GM12878 (cell line): ENCODE data around the gene TAF9. TPM values are rescaled to one million over a fixed set of nuclear protein-coding genes. Genes with fewer than 3 reads are reported as not detected.
A peak's percentile ranks its signal among the peaks of the same experiment; 100 is the strongest.

Experiments
- ASH2L ChIP-seq: fragments of 300-600, 200-600 bp; sonication (generic); IDR thresholded peaks from 2 replicates; pipeline ENCODE4 v1.6.1; 2017; ENCODE audit warnings: low read depth, mild to moderate bottlenecking, borderline replicate concordance
- BCL11A ChIP-seq: IDR thresholded peaks from 2 replicates; pipeline ENCODE4 v1.6.1; 2011; ENCODE audit warnings: low read depth, low read length
- DPF2 ChIP-seq: fragments of 450-650 bp; IDR thresholded peaks from 2 replicates; pipeline ENCODE4 v1.6.1; 2017; ENCODE audit warnings: mild to moderate bottlenecking
- EED ChIP-seq: sonication (generic); IDR thresholded peaks from 2 replicates; pipeline ENCODE4 v1.6.1; 2016; ENCODE audit warnings: antibody characterized with exemption, low read depth
- EGR1 ChIP-seq, 2 experiments: IDR thresholded peaks; 1 replicate in 1 of 2; 2 replicates in 1 of 2; pipeline ENCODE4 v1.6.1; 2011 to 2012; ENCODE audit warnings: low read depth in 2 of 2, low read length in 2 of 2, borderline replicate concordance in 1 of 2, mild to moderate bottlenecking in 1 of 2, moderate library complexity in 1 of 2
- EP300 ChIP-seq, 2 experiments: fragments of 150-350 bp in 1 of 2; IDR thresholded peaks; 2 replicates each; pipeline ENCODE4 v1.6.1; 2011 to 2012; ENCODE audit warnings: low read depth in 2 of 2, low read length in 2 of 2, borderline replicate concordance in 1 of 2, improper control_type of control experiment in 1 of 2, inconsistent platforms in 1 of 2; ENCODE audit not compliant: control insufficient read depth in 1 of 2
- FOXM1 ChIP-seq: IDR thresholded peaks from 2 replicates; pipeline ENCODE4 v1.6.1; 2012; ENCODE audit warnings: low read depth, mild to moderate bottlenecking, inconsistent platforms, low read length, moderate library complexity
- JUNB ChIP-seq: IDR thresholded peaks from 2 replicates; pipeline ENCODE4 v1.6.1; 2016; ENCODE audit warnings: antibody characterized with exemption, mild to moderate bottlenecking
- NKRF ChIP-seq: fragments of 450-650 bp; conservative IDR thresholded peaks from 2 replicates; pipeline ENCODE4 v1.6.1; 2017; ENCODE audit warnings: mild to moderate bottlenecking, moderate library complexity
- PBX3 ChIP-seq: IDR thresholded peaks from 2 replicates; pipeline ENCODE4 v1.6.1; 2011; ENCODE audit warnings: mild to moderate bottlenecking, low read depth, low read length, moderate library complexity; ENCODE audit not compliant: insufficient replicate concordance
- RCOR1 ChIP-seq: conservative IDR thresholded peaks from 2 replicates; pipeline ENCODE4 v1.6.1; 2012; ENCODE audit warnings: low read depth, low read length, improper control_type of control experiment
- SKIL ChIP-seq: fragments of 450-650 bp; IDR thresholded peaks from 2 replicates; pipeline ENCODE4 v1.6.1; 2017; ENCODE audit warnings: mild to moderate bottlenecking, low read depth, inconsistent platforms; ENCODE audit not compliant: poor library complexity, severe bottlenecking
- SPI1 ChIP-seq: IDR thresholded peaks from 2 replicates; pipeline ENCODE4 v1.6.1; 2011; ENCODE audit warnings: low read depth, mild to moderate bottlenecking, low read length, moderate library complexity, borderline replicate concordance; ENCODE audit not compliant: insufficient read depth
- TAF1 ChIP-seq: IDR thresholded peaks from 2 replicates; pipeline ENCODE4 v1.6.1; 2011; ENCODE audit warnings: mild to moderate bottlenecking, low read depth, low read length, borderline replicate concordance
- TARDBP ChIP-seq: IDR thresholded peaks from 2 replicates; pipeline ENCODE4 v1.6.1; 2016; ENCODE audit warnings: borderline replicate concordance
- ZNF592 ChIP-seq: fragments of 450-650 bp; IDR thresholded peaks from 2 replicates; pipeline ENCODE4 v1.6.1; 2017; ENCODE audit warnings: mild to moderate bottlenecking, moderate library complexity
- ZNF622 ChIP-seq: fragments of 450-650 bp; IDR thresholded peaks from 2 replicates; pipeline ENCODE4 v1.6.1; 2017; ENCODE audit warnings: mild to moderate bottlenecking, inconsistent platforms
- ZSCAN29 ChIP-seq: fragments of 450-650 bp; IDR thresholded peaks from 2 replicates; pipeline ENCODE4 v1.6.1; 2017; ENCODE audit warnings: mild to moderate bottlenecking, moderate library complexity
- polyA plus RNA-seq, 11 experiments: library from polyadenylated mRNA; depleted of rRNA in 4 of 11; unstranded in 6 of 11; stranded (reverse) in 5 of 11; fragments of >200 nt; fragmentation: Nextera tagmentation in 4 of 11; fragmentation: Illumina TruSeq in 1 of 11; extraction: Ambion mirVana in 4 of 11; extraction: Trizol in 1 of 11; gene quantifications; 1 replicate in 1 of 11; 2 replicates in 10 of 11; pipeline versions ENCODE4 v1.2.1 to v1.2.3, GENCODE V29; 2011 to 2016; ENCODE audit warnings: inconsistent platforms in 2 of 11, missing spikeins in 2 of 11, low read depth in 1 of 11
- total RNA-seq, 4 experiments: library from RNA; depleted of rRNA in 3 of 4; stranded (reverse); fragments of >200 nt in 3 of 4; fragmentation: Illumina TruSeq in 1 of 4; extraction: Trizol in 1 of 4; gene quantifications; 2 replicates each; pipeline versions ENCODE4 v1.2.1 to v1.2.3, GENCODE V29; 2013 to 2021
- TF ChIP-seq, protein P1 (sequence below): fragments of 450-650 bp; IDR thresholded peaks from 2 replicates; pipeline ENCODE4 v1.6.1; 2014; ENCODE audit warnings: mild to moderate bottlenecking

Gene TAF9
- total and polyA plus RNA-seq, 10 of the 15 experiments (the other 5 are each of a cell fraction or from before 2014, with no cell fraction given), result 64.4 to 318 (median 150) TPM

- TF ChIP-seq EGR1 (IDR thresholded peaks at IDR 0.05; ENCODE audit: borderline replicate concordance in 1 of 2, low read depth in 2 of 2, low read length in 2 of 2), result no peak
- TF ChIP-seq ZNF622, result no peak
- TF ChIP-seq TAF1, result peak; percentile 20; the same call in 1 of the 2 replicates
- peak; percentile 71 for TF ChIP-seq FOXM1
- no peak for TF ChIP-seq SKIL
- 0 out of 2 replicates have a peak, but pooled peaks have one; percentile 36 for TF ChIP-seq EED
- peak; percentile 28; the same call in 1 of the 2 replicates for TF ChIP-seq ASH2L
- TF ChIP-seq, protein P1, sequence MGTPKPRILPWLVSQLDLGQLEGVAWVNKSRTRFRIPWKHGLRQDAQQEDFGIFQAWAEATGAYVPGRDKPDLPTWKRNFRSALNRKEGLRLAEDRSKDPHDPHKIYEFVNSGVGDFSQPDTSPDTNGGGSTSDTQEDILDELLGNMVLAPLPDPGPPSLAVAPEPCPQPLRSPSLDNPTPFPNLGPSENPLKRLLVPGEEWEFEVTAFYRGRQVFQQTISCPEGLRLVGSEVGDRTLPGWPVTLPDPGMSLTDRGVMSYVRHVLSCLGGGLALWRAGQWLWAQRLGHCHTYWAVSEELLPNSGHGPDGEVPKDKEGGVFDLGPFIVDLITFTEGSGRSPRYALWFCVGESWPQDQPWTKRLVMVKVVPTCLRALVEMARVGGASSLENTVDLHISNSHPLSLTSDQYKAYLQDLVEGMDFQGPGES, result no peak
- 0 out of 2 replicates have a peak, but pooled peaks have one; percentile 40 for TF ChIP-seq JUNB
- TF ChIP-seq NKRF, result no peak
- 0 out of 2 replicates have a peak, but pooled peaks have one; percentile 7 for TF ChIP-seq ZSCAN29
- no peak for TF ChIP-seq PBX3
- TF ChIP-seq SPI1, result peak; percentile 92
- TF ChIP-seq ZNF592, result 0 out of 2 replicates have a peak, but pooled peaks have one; percentile 18
- no peak for TF ChIP-seq TARDBP
- no peak for TF ChIP-seq RCOR1
- TF ChIP-seq EP300 (IDR thresholded peaks at IDR 0.05; ENCODE audit: borderline replicate concordance in 1 of 2, control insufficient read depth in 1 of 2, low read depth in 2 of 2, low read length in 2 of 2), result peak in 1 of 2 experiments; percentile 69; a peak in 2 of 4 replicates
- peak; percentile 57 for TF ChIP-seq BCL11A
- peak; percentile 80; the same call in 1 of the 2 replicates for TF ChIP-seq DPF2
These were observed 5.7 kb upstream of the TAF9 start (continued) for GRCh38 chr5:69374911-69375446.
